Endothelial cell of hepatic sinusoid (primary cell): ENCODE data around the gene HIVEP2.

Experiments
- in situ Hi-C: cut with HindIII; loops from 2 replicates; pipeline ENCODE4 v1.10.0; 2017; ENCODE audit warnings: low sequenced_read_pairs

The HIVEP2 gene

GRCh38 chr6:142718667-142719191, 226.2 kb downstream of the HIVEP2 start:
- in situ Hi-C loops = no loop called here

- in situ Hi-C loops = no loop called here
Measured at GRCh38 chr6:142716097-142716496, 228.9 kb downstream of the HIVEP2 start.

GRCh38 chr6:142714951-142715785, 229.8 kb downstream of the HIVEP2 start:
- in situ Hi-C loops = no loop called here

GRCh38 chr6:142713959-142714358, 231.0 kb downstream of the HIVEP2 start:
- in situ Hi-C loops = no loop called here

- in situ Hi-C loops = no loop called here
Measured at GRCh38 chr6:142712231-142712630, 232.7 kb downstream of the HIVEP2 start.

- in situ Hi-C loops = no loop called here
Measured at GRCh38 chr6:142708651-142709050, 236.3 kb downstream of the HIVEP2 start.

- in situ Hi-C loops = no loop called here
Measured at GRCh38 chr6:142707255-142707654, 237.7 kb downstream of the HIVEP2 start.

- in situ Hi-C loops = no loop called here
Measured at GRCh38 chr6:142706210-142706609, 238.8 kb downstream of the HIVEP2 start.

- in situ Hi-C loops = no loop called here
Measured at GRCh38 chr6:142705054-142705453, 239.9 kb downstream of the HIVEP2 start.

GRCh38 chr6:142702501-142703460, 242.2 kb downstream of the HIVEP2 start:
- in situ Hi-C loops = no loop called here
